HG02885 (cell line): ENCODE measurements around the gene VPS37B.
"Not testable (repeated sequence)": the region's sequence is repeated elsewhere in the genome, so short reads cannot be mapped to it uniquely, and the experiment has no call there.

Source experiments
- ATAC-seq: cut with Tn5 transposase; IDR thresholded peaks from one replicate; pipeline ENCODE4 v1.9.1; 2021; ENCODE audit warnings: mild to moderate bottlenecking; ENCODE audit not compliant: unreplicated experiment, poor library complexity

Gene VPS37B

GRCh38 chr12:122886161-122886560, 9.8 kb downstream of the VPS37B start:
- no peak for ATAC-seq

- ATAC-seq, result no peak
Observed at GRCh38 chr12:122884860-122885259, 11.1 kb downstream of the VPS37B start.

- ATAC-seq, result no peak
Observed at GRCh38 chr12:122884091-122884826, 11.7 kb downstream of the VPS37B start.

- ATAC-seq, result no peak
Observed at GRCh38 chr12:122882908-122883558, 12.9 kb downstream of the VPS37B start.

GRCh38 chr12:122880668-122881067, 15.3 kb downstream of the VPS37B start:
- ATAC-seq, result no peak

GRCh38 chr12:122880155-122880667, 15.7 kb downstream of the VPS37B start:
- no peak for ATAC-seq

- ATAC-seq, result no peak
Observed at GRCh38 chr12:122878780-122879612, 16.9 kb downstream of the VPS37B start.

GRCh38 chr12:122876731-122877130, 19.2 kb downstream of the VPS37B start:
- no peak for ATAC-seq

- ATAC-seq, result not testable (repeated sequence)
Observed at GRCh38 chr12:122876281-122876680, 19.6 kb downstream of the VPS37B start.

GRCh38 chr12:122875590-122876220, 20.2 kb downstream of the VPS37B start:
- ATAC-seq, result peak; percentile 69

GRCh38 chr12:122874081-122874480, 21.8 kb downstream of the VPS37B start:
- no peak for ATAC-seq

- no peak for ATAC-seq
Observed at GRCh38 chr12:122873540-122873939, 22.4 kb downstream of the VPS37B start.

GRCh38 chr12:122872815-122873361, 23.0 kb downstream of the VPS37B start:
- ATAC-seq, result no peak

- no peak for ATAC-seq
Observed at GRCh38 chr12:122871851-122872780, 23.8 kb downstream of the VPS37B start.

GRCh38 chr12:122870867-122871664, 24.9 kb downstream of the VPS37B start:
- ATAC-seq, result no peak

- no peak for ATAC-seq
Observed at GRCh38 chr12:122870163-122870842, 25.6 kb downstream of the VPS37B start.

- no peak for ATAC-seq
Observed at GRCh38 chr12:122869207-122869973, 26.5 kb downstream of the VPS37B start.
